Stimulated activated CD8-positive, alpha-beta memory T cell treated with anti-CD3 and anti-CD28 coated beads, Interleukin-7, amount 100 ng/mL, for 4 hours (primary cell): ENCODE data around the gene MGAT2.
"Not testable (repeated sequence)": the region's sequence is repeated elsewhere in the genome, so short reads cannot be mapped to it uniquely, and the experiment has no call there.

Experiments used
- DNase-seq, 2 donors: peaks; one replicate each; pipeline ENCODE4 v3.0.0-alpha.2; 2020; ENCODE audit warnings: low read depth in 2 of 2

The MGAT2 gene

GRCh38 chr14:49620182-49621113, at the start of gene MGAT2, which contains the start of gene RPL36AL:
TSS of gene MGAT2 (plus strand) at chr14:49620799. CDS start at chr14:49621269, 470 bp downstream.
TSS of gene RPL36AL (minus strand) at chr14:49620626. CDS start at chr14:49619104, 1,522 bp downstream.
- DNase-seq: peak; percentile 90 to 93

GRCh38 chr14:49574038-49574437, 46.6 kb upstream of the MGAT2 start:
- DNase-seq: no peak

DNA sequence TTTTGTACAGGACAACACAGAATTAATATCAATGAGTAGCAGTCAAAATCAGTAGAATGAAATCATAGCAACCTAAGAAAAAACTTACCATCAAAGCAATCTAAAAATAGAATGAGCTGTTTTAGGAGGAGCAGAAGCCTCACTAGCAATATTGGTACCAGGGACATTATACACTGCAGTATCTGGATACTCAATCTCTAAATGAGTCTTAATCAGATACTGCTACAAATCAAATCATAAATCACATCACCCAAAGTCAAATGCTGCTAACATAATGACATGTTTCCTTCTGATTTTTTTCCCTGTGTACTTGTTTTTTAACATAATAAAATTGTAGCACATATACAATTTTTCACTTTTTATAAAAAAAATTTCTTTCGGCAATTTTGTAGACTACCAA, 42.5 kb upstream of the MGAT2 start:
- DNase-seq: no peak

GRCh38 chr14:49579841-49580240, 40.8 kb upstream of the MGAT2 start:
- no peak for DNase-seq

DNA sequence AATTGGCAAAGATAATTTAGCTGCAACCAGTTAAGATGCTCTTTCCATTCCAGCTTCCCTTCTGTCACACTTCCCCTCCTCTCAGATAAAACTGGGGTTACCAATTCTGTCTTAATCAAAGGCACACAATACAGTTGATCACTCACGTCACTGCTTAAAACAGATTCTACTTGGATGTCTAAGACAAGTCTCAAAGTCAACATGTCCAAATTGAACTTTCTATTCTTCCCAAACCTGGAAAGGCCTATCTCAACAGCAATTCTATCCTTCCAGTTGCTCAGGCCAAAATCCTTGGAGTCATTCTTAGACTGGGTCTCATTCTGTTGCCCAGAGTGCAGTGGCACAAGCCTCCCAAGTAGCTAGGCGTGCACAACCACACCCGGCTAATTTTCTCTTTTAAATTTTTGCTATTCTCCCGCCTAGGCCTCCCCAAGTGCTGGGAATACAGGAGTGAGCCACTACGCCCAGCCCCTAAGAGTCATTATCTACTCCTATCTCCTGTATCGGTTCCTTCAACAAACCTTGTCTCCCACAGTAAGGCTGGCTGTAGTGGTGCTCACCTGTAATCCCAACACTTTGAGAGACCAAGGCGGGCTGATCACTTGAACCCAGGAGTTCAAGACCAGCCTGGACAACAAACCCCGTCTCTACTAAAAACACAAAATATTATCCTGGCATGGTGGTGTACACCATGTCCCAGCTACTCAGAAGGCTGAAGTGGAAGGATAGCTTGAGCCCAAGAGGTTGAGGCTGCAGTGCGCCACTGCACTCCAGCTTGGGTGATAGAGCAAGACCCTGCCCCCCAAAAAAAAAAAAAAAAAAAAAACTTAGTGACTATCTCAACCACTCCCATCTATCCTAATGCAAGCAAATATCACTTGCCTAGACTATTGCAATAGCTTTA, 39.1 kb upstream of the MGAT2 start:
- DNase-seq: no peak

DNA sequence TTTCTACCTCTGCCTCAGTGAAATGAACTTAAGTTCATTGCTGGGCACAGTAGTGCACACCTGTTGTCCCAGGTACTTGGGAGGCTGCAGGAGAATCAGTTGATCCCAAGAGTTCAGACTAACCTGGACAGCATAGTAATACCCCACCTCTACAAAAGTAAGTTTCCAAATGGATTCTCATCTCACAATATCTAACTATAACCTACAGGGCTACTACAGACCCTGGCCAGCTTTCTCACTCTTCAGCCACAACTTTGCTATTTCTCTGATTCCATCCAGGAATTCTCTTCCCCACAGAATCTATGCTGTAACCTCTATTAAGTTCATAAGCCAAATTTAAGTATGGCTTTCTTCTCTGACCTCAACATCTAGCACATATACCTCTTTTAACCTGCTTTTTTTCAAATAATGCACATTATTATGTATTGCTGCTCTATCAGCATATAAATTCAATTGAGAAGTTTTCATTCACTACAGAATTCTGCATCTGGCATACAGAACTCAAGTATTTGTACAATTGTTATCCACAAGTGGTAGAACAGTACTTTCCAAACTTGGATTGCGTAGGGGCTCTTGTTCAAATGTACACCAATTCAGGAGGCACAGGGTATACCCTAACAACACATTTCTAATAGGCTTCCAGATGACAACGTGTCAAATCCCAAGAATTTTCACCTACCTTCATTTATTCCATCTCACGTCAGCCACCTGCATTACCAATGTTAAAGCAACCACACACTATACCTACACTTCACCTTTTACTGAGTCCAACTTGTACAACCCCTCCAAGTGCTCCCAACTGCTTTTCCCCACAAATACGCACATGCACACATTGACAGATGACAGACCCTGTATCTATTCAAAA, 38.3 kb upstream of the MGAT2 start:
- DNase-seq: no peak

GRCh38 chr14:49583629-49584028, 37.0 kb upstream of the MGAT2 start:
- DNase-seq: no peak

- DNase-seq: no peak
These were observed 36.5 kb upstream of the MGAT2 start for GRCh38 chr14:49584058-49584457.

DNA sequence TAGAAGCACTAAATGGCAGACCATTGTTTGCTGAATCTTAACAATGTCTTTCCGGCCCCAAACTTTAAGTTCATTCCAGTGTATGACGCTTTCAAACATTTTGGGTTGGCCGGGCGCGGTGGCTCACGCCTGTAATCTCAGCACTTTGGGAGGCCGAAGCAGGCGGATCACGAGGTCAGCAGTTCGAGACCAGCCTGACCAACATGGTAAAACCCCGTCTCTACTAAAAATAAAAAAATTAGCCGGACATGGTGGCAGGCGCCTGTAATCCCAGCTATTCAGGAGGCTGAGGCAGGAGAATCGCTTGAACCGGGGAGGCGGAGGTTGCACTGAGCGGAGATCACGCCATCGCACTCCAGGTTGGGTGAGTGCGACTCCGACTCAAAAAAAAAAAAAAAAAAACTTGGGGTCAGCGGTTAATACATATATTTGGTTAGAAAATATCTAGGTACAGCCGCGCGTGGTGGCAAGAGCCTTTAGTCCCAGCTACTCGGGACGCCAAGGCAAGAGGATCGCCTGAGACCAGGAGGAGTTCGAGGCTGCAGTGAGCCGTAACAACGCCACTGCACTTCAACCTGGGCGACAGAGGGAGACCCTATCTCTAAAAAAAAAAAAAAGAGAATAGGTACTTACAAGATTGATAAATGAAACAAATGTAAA, 35.5 kb upstream of the MGAT2 start:
- DNase-seq: not testable (repeated sequence)

- peak; percentile 95 to 98 for DNase-seq
These were observed 34.6 kb upstream of the MGAT2 start, which contains the start of gene RPS29 for GRCh38 chr14:49585803-49586672. TSS of gene RPS29 (minus strand) at chr14:49586380. CDS start at chr14:49586346, 34 bp downstream.

DNA sequence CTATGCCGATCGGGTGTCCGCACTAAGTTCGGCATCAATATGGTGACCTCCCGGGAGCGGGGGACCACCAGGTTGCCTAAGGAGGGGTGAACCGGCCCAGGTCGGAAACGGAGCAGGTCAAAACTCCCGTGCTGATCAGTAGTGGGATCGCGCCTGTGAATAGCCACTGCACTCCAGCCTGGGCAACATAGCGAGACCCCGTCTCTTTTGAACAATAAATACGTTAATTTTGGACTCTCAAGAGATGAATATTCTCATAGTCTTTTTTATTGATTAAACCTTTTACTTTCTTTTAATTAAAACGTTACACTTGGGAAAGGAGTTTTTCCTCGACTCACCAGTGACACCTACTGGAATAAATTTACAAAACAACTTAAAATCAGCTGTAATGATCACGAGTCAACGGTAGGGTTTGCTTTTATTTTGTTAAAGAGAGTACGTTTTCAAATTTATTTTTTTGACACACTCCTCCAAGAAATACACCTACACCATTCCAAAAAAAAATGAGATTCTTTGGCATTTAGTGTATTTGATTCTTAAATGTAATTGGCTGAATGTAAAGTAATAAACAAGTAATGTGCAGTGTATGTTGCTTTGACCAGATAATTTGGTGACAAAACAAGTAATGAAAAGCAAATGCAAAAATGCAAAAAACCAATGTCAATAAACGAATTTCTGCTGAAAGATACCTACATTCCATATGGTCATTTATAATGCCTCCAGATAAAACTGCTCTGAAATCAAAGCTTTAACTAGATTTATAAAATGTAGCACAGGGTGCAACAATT, 33.7 kb upstream of the MGAT2 start:
- peak in 1 of 2 donors; percentile 32 for DNase-seq

DNA sequence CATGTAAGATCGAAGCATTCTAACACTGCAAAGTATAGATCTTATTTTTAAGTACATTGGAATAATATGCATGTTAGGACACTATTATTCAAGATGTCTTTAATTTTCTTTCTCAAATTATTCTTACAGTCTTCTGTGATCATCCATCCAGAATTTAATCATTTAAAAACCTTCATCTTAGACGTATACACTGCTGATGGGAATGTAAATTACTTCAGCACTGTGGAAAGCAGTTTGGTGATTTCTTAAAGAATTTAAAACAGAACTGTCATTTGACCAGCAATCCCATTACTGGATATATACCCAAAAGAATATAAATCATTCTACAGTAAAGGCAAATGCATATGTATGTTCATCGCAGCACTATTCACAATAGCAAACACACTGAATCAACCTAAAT, 31.2 kb upstream of the MGAT2 start:
- no peak for DNase-seq

GRCh38 chr14:49593016-49593415, 27.6 kb upstream of the MGAT2 start:
- no peak for DNase-seq

- DNase-seq: no peak
These were observed 26.1 kb upstream of the MGAT2 start for GRCh38 chr14:49594347-49595091.

DNA sequence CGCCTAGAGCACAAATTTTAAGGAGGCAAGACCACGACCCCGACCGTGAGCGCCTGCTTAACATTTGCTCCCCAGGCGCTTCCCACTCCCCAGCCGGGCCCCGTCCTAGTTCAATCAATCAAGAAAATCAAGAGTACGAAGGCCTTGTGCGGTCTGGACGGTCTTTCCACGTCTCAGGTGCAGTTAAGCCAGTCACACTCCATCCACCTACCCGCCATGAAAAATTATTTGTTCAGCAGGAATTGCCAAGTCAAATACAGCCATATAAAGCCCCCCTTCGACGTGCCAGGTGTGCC, 22.5 kb upstream of the MGAT2 start:
- no peak for DNase-seq

DNA sequence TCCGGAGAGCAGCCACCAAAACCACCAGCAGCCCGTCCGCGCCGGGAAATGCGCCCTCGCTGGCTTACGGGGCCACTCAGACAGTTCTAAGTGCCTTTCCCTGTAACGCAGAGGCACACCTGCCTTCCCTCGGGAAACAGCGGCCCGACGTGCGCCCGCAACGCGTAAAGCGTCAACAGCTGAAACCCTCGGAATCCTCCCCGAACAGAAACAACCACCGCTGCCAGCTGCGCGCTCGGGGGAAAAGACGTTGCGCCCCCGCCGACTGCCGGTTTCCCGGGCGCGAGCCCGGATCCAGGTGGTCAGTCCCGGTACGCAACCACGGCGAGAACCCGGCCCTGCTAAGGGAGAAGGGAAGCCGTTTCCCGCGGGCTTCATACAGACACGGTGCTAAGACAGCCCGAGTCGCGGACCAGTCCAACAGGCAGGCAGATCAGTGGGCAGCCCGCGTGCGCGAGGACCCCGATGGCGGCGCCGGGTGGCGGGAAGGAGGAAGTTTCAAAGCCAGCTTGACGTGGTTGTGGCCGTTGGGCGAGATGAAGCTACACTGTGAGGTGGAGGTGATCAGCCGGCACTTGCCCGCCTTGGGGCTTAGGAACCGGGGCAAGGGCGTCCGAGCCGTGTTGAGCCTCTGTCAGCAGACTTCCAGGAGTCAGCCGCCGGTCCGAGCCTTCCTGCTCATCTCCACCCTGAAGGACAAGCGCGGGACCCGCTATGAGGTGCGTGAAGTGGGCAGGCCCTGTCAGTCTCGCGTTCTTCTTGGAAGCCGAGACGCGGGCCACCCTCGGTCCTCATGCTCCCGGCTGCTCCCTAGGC, 21.9 kb upstream of the MGAT2 start, which contains the start of gene LRR1:
LRR1 (plus strand) TSS at position 456 of the 816 bp plus-strand sequence; CDS start at position 537, 81 bp downstream.
- DNase-seq: peak; percentile 69 to 73

DNA sequence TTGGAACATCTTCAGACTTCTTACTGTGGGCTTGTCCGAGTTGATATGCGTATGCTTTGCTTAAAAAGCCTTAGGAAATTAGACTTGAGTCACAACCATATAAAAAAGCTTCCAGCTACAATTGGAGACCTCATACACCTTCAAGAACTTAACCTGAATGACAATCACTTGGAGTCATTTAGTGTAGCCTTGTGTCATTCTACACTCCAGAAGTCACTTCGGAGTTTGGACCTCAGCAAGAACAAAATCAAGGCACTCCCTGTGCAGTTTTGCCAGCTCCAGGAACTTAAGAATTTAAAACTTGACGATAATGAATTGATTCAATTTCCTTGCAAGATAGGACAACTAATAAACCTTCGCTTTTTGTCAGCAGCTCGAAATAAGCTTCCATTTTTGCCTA, 13.0 kb upstream of the MGAT2 start:
- DNase-seq: no peak
